CD4-positive, alpha-beta T cell treated with Interleukin-2 at 100 ng/mL for 4 hours (primary cell): Measurements from ENCODE around the gene PTPRK.

Experiments used
- DNase-seq: peaks from one replicate; pipeline ENCODE4 v3.0.0-alpha.2; 2020; ENCODE audit warnings: low spot score

The PTPRK gene

DNA sequence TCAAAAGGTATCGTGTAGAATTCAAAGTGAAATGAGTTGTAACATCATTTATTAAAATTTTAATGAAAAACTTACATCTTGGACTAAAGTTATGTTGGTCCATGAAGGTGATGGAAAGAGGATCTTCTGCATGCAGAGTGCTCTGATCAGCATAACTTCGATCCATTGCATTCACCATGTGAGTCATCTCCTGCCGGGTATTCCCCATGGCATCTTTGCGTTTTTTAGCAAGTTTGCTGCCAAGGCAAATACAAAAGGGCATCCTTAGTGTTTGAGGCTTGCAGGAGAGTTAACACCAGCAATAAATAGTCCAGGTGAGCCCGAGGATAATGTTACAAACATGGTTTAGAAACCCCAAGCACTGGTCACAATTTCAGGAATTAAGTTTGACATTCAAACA, 515.4 kb downstream of the PTPRK start:
- no peak for DNase-seq

DNA sequence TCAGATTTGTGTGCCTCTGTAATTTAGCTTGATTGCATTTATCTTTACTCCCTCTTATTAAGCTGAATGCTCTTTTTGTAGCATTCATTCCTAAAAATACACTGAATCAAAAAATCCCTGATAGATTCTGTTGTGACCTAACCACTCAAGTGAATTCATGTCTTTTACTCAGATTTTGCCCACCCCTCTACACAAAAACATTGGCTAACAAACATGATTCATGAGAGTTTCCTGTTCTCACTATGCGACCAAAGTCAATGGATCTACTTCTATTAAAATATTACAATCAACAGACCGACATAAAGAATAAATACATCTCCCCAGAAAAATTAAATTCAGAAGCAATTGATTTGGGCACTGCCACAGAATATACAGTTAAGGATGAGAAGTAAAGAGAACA, 520.0 kb downstream of the PTPRK start:
- no peak for DNase-seq

- no peak for DNase-seq
Measured at GRCh38 chr6:127998985-127999384, 521.4 kb downstream of the PTPRK start.

DNA sequence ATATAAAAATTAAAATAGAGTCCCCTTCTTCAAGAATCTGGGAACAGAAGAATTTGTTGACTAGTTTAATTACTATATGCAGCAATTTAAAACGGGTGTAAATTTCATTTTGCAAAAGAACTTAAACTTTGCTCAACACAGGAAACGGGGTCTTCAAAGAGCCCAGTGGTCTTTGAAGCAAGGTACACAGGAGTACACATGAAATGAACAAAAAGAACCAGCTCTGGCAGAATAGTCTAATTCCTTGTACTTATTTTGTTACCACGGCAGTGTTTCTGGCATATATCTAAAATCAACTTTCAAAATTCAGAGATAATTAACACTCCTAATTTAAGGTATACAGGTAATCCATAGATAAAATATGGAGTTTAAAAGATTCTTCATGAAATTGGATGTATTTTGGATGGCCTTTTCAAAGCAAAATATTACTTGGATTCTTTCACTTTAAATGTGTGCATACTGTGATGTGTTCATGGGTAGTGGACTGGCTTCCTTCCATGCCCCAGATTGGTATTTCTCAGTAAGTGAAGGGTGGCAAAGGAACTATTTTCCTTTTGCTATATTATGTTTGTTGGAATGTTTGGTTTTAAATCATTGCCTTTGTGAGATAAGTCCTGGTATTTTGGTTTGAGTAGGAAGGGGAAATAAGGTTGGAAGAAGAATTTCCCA, 522.8 kb downstream of the PTPRK start:
- DNase-seq: no peak

- DNase-seq: no peak
Measured at GRCh38 chr6:127996925-127997324, 523.5 kb downstream of the PTPRK start.

DNA sequence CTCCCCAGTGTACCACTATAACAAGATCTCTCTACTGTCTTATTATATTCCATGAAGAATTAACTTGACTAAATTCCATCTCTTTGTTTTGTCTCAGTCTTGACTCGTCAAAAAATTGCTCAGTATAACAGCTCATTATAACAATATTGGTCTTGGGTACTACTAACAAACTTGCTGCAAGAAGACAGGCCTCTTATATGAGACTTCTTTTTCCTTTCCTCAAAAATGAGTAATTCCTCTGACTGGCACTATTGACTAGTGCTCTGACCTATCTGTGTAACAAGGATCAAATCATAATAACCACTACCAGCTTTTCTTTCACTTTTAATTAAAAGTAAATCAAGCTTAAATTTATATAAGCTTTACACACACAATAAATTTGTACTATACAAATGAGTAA, 528.3 kb downstream of the PTPRK start:
- DNase-seq: no peak

DNA sequence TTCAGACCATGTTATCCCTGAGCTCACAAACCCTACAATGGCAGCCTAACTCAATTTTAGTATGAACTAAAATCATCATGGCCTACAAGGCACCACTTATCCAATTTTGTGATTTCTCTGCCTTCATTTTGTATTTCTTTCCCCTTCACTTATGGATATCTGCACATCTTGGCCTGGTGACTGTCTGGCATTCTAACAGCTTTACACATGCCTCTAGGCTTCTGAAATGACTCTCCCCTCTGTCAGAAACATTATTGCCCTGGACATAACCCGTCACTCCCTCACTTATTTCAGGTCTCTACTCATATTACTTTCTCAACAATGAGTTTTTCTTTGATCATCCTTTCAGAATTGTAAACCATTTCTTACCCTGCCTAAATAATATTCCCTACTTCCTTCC, 530.3 kb downstream of the PTPRK start:
- DNase-seq: no peak

- DNase-seq: no peak
Measured at GRCh38 chr6:127980996-127981395, 539.4 kb downstream of the PTPRK start.

- peak; percentile 49 for DNase-seq
Measured at GRCh38 chr6:127978185-127978584, 542.2 kb downstream of the PTPRK start.

GRCh38 chr6:127976796-127977195, 543.6 kb downstream of the PTPRK start:
- no peak for DNase-seq

- no peak for DNase-seq
Measured at GRCh38 chr6:127976111-127976510, 544.3 kb downstream of the PTPRK start.

GRCh38 chr6:127972815-127973214, 547.6 kb downstream of the PTPRK start:
- DNase-seq: peak; percentile 44

GRCh38 chr6:127971945-127972391, 548.4 kb downstream of the PTPRK start:
- peak; percentile 81 for DNase-seq

DNA sequence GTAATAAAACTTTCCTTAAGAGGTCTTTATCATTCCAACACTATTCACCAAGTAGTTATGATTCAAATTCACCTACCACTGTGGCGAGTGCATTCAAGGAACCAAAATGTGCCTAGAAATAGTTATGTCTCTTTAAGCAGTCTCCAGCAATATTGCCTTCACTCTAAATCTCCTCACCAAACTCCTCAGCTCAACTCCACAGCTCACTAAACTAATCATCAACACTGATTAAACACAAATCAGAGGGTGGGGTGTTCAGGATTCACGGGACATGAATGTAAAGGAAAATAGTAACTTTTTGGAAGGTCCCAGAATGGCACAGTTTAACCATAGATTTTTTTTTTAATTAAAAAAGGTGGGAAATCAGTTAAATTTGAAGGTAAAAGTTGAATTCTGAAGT, 549.0 kb downstream of the PTPRK start:
- DNase-seq: no peak

DNA sequence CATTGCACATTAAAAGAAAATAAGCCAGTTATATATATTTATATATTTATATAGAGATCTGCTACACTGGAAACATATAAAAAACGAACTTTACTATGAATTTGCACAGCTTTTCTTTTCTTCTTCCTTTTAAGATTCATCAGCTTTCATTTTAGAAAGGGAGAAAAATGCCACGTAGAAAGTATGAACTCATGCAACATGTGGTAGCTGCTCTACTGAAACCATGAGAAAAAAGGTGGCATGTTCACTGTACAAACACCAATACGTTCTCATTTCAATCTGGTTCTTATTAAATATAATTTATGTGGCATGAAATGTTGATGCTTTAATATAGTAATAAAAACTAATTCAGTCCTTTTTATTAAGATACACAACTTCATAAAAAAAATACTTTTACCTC, 550.7 kb downstream of the PTPRK start:
- DNase-seq: peak; percentile 26

DNA sequence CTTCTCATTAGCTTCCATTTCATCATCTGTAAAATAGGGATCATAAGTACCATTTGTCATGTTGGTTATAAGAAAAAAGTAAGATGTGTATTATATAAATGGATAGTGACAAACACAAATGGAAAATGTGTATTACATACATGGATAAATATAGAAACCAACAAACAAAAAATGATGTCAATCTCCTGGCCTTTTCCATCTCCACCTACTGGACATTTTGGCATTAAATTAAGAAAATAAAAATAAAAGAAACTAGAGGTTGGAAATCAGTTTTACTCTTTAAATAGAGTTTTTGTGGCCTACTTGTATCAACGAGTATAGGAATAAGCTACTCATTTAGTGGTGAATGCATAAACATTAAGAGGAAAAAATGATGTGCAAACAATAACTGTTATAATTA, 552.0 kb downstream of the PTPRK start:
- DNase-seq: no peak

- DNase-seq: peak; percentile 45
Measured at GRCh38 chr6:127967708-127968107, 552.7 kb downstream of the PTPRK start.

- no peak for DNase-seq
Measured at GRCh38 chr6:127966616-127967015, 553.8 kb downstream of the PTPRK start.

GRCh38 chr6:127963495-127963894, 556.9 kb downstream of the PTPRK start:
- DNase-seq: no peak

DNA sequence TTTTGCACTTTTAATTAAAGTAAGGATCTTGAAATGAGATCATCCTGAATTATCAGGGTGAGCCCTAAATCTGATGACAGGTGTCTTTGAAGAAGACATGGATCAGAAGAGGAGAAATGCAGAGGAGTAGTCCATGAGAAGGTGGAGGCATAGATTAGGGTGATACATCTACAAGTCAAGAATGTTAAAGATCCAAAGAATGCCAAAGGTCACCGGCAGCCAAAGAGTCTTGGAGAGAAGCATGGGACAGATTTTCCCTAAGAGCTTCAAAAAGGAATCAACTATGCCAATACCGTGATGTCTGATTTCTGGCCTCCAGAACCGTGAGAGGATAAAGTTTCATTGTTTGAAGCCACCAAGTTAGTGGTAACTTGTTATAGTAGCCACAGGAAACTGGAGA, 560.5 kb downstream of the PTPRK start:
- DNase-seq: no peak

DNA sequence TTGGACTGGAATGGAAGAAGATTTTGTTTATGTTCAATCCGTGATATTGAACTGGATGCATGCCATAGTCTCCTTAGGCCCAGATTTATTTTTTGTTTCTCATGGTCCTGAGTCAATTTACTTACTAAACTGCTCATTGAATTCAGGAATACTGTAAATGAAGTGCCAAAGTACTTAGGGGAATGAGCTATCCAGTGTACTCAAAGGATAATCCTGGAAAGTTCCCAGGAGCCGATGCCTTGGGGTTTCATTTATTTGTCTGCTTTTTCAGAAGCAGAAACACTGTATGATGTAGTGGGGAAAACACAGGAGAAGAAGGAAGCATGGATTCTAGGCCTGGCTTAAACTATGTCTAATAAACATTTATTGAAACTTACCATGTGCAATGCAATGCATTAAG, 563.4 kb downstream of the PTPRK start:
- no peak for DNase-seq

DNA sequence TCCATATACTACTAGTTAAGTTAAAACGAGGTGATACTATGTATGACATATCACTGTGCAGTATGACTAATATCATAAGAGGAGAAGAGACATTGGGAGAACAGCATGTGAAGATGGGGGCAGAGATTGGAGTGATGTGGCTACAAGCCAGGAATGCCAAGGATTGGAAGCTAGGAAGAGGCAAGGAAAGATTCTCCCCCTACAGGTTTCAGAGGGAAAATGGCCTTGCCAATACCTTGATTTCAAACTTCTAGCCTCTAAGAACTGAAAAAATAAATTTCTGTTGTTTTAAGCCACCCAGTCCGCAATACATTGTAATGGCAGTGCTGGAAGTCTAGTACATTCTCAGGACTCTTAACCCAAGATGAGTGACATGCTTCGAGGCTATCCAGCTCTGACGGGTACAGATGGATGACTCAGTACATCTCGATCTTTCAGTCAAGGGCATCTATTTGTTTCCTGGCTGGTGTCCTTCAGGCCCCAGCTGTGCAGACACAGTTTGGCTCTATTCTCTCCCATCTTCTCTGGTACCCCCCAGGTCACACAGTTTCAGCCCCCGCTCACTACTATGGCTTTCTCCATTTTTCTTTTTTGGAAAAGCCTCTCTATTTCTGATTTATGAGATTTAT, 564.0 kb downstream of the PTPRK start:
- DNase-seq: no peak

DNA sequence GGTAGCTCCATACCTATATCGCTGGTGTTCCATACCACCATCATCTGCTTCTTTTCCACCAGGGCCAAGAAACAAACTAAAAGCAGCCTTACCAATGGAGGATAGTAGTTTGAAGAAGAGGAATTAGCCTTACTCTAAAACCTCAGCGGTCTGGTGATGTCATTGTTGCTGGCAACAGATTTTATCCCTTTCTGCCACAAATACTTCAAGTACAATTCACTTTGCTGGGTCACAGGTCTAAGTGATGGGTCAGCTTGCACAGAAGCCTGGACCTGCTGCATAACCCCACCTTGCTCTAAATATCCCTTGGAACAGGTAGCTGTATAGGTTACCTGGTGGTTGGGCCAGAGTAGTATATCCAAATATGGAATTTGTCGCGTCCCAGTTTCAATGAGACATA, 566.3 kb downstream of the PTPRK start:
- DNase-seq: no peak

DNA sequence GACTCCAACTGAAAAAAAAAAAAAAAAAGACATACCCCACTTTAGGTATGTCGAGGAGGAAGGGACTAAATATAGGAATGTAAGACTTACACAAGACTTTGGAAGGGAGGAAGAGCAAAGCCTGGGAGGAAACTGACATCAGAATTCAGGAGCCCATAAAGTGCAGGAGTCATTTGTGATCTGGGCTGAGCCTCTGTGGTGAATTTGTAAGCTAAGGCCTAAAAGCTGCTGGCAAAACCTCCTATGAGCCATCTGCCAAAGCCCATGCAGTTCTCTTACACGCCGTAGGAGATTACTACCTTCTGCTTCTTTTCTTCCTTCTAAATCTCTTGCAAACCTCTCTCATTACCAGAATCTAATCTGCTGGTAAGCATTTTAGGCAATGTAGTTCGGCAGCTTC, 567.6 kb downstream of the PTPRK start:
- no peak for DNase-seq
